ENCODE measurements around the gene HLA-DRB5. TPM values are rescaled to one million over a fixed set of nuclear protein-coding genes. Genes with fewer than 3 reads are reported as not detected.

The HLA-DRB5 gene
- total RNA-seq = 0.15 TPM in 1 of 2 replicates, not detected in the other

GRCh38 chr6:32529697-32530430, at the start of gene HLA-DRB5:
TSS of gene HLA-DRB5 (minus strand) at chr6:32530287. CDS start at chr6:32530224, 63 bp downstream.

Other genes starting within 250 kb of the HLA-DRB5 start
- gene TSBP1, start 158.4 kb downstream of the HLA-DRB5 start, total RNA-seq = not detected in 2 replicates
- gene BTNL2, start 123.1 kb downstream of the HLA-DRB5 start, total RNA-seq = not detected in 2 replicates
- gene HLA-DRA, start 90.4 kb downstream of the HLA-DRB5 start, total RNA-seq = 0.15 and 0.17 TPM in 2 replicates
- 0.17 TPM in 1 of 2 replicates, not detected in the other for gene HLA-DRB1, start 59.6 kb upstream of the HLA-DRB5 start, total RNA-seq
- not detected in 2 replicates for gene HLA-DQA1, start 107.1 kb upstream of the HLA-DRB5 start, total RNA-seq
- not detected in 2 replicates for gene HLA-DQB1, start 136.4 kb upstream of the HLA-DRB5 start, total RNA-seq
- gene HLA-DQA2, start 211.1 kb upstream of the HLA-DRB5 start, total RNA-seq = not detected in 2 replicates
- not detected in 2 replicates for gene HLA-DQB2, start 233.2 kb upstream of the HLA-DRB5 start, total RNA-seq

All from smooth muscle cell of trachea (primary cell).